NCI-H460 (cell line): ENCODE results near the gene KCTD5. TPM values are rescaled to one million over a fixed set of nuclear protein-coding genes. Genes with fewer than 3 reads are reported as not detected.
"Not testable (repeated sequence)": the region's sequence is repeated elsewhere in the genome, so short reads cannot be mapped to it uniquely, and the experiment has no call there.

Experiments used
- DNase-seq: peaks from one replicate; pipeline ENCODE4 v3.0.0-alpha.2; 2016; ENCODE audit warnings: low read depth; ENCODE audit errors: extremely low read depth
- total RNA-seq: library from RNA; depleted of rRNA; stranded (reverse); fragments of >200 nt; shearing (Covaris generic); gene quantifications from 2 replicates; pipeline ENCODE4 v1.2.3, GENCODE V29; 2014

KCTD5 gene
- total RNA-seq, 1 experiment from 2014 or later: 36.4 TPM

- no peak for DNase-seq
These were observed 37.7 kb downstream of the KCTD5 start, which contains the start of gene PRSS27 for GRCh38 chr16:2720064-2720457. Gene PRSS27 (minus strand): TSS chr16:2720224. CDS start chr16:2720160, 64 bp downstream.

GRCh38 chr16:2720719-2721633, 38.7 kb downstream of the KCTD5 start:
- peak; percentile 85 for DNase-seq

GRCh38 chr16:2721634-2722173, 39.4 kb downstream of the KCTD5 start:
- not testable (repeated sequence) for DNase-seq

GRCh38 chr16:2724088-2724676, 41.9 kb downstream of the KCTD5 start:
- DNase-seq: no peak

- no peak for DNase-seq
These were observed 42.6 kb downstream of the KCTD5 start for GRCh38 chr16:2724816-2725348.

GRCh38 chr16:2726923-2727322, 44.6 kb downstream of the KCTD5 start:
- DNase-seq: no peak

GRCh38 chr16:2728034-2728433, 45.7 kb downstream of the KCTD5 start:
- DNase-seq: no peak

- no peak for DNase-seq
These were observed 52.7 kb downstream of the KCTD5 start for GRCh38 chr16:2734844-2735515.

GRCh38 chr16:2736476-2737237, 54.3 kb downstream of the KCTD5 start:
- no peak for DNase-seq

GRCh38 chr16:2737238-2737605, 54.9 kb downstream of the KCTD5 start:
- DNase-seq: no peak

- no peak for DNase-seq
These were observed 55.6 kb downstream of the KCTD5 start for GRCh38 chr16:2737895-2738418.

GRCh38 chr16:2738615-2739014, 56.3 kb downstream of the KCTD5 start:
- DNase-seq: no peak

- DNase-seq: no peak
These were observed 57.5 kb downstream of the KCTD5 start for GRCh38 chr16:2739625-2740430.

GRCh38 chr16:2740476-2740875, 58.2 kb downstream of the KCTD5 start:
- DNase-seq: no peak

GRCh38 chr16:2741168-2741567, 58.8 kb downstream of the KCTD5 start:
- DNase-seq: no peak

GRCh38 chr16:2742323-2743006, 60.1 kb downstream of the KCTD5 start:
- DNase-seq: no peak

GRCh38 chr16:2743007-2743810, 60.9 kb downstream of the KCTD5 start:
- no peak for DNase-seq

GRCh38 chr16:2744711-2745110, 62.4 kb downstream of the KCTD5 start:
- no peak for DNase-seq
